GM12878 (cell line): ENCODE data around the gene SCAND1. TPM values are rescaled to one million over a fixed set of nuclear protein-coding genes. Genes with fewer than 3 reads are reported as not detected.

Experiments
- ATAC-seq: fragments of 200-7000 bp; cut with Tn5 transposase; 3 replicates; pipeline ENCODE4 v1.9.1; 2020; ENCODE audit warnings: mild to moderate bottlenecking, moderate library complexity
- BruUV-seq: library from RNA; stranded (reverse); fragments of 400-500 nt; replicated peaks from 2 replicates; lab custom pipeline; 2021; lab: Mats Ljungman, UMichigan
- CTCF ChIA-PET: fragments of 300-600 bp; sonication (Branson Sonifier 250); formaldehyde crosslinking; extraction: SDS; loops from one replicate; lab custom pipeline; 2021; ENCODE audit warnings: inconsistent platforms; lab: Yijun Ruan, JAX
- POLR2A ChIA-PET: fragments of 350-600 bp; formaldehyde crosslinking; extraction: SDS; loops from one replicate; lab custom pipeline; 2021; ENCODE audit warnings: inconsistent platforms; lab: Charles Lee
- RAD21 ChIA-PET: fragments of 300-600 bp; sonication (Branson Sonifier 250); formaldehyde crosslinking; loops from one replicate; lab custom pipeline; 2023; ENCODE audit warnings: antibody characterized with exemption; ENCODE audit not compliant: unreplicated experiment; lab: Charles Lee
- SMC1A ChIA-PET: fragments of 300-600 bp; sonication (Branson Sonifier 250); formaldehyde crosslinking; loops from one replicate; lab custom pipeline; 2023; ENCODE audit not compliant: unreplicated experiment, uncharacterized antibody; lab: Charles Lee
- DNase-seq: peaks from one replicate; pipeline ENCODE4 v3.0.0-alpha.2; 2011; ENCODE audit warnings: low read depth, low spot score
- FAIRE-seq: peaks from 3 replicates; lab custom pipeline; 2011; peaks lifted over from hg19 to GRCh38; lab: Jason Lieb, UNC
- H2AFZ ChIP-seq: 2 replicates; pipeline ENCODE4 v1.6.0; 2011; ENCODE audit warnings: low read depth, low read length, control low read depth; ENCODE audit not compliant: control insufficient read depth
- H3K27ac ChIP-seq: 2 replicates; pipeline ENCODE4 v1.5.1; 2011; ENCODE audit warnings: control low read depth; ENCODE audit not compliant: control insufficient read depth, insufficient read depth
- H3K27me3 ChIP-seq, 2 experiments: replicated peaks in 1 of 2; 2 replicates each; pipeline versions ENCODE4 v1.6.0 to v1.6.1; 2011; ENCODE audit warnings: low read length in 1 of 2; ENCODE audit not compliant: control insufficient read depth in 2 of 2, insufficient read depth in 2 of 2
- H3K36me3 ChIP-seq, 2 experiments: 2 replicates each; pipeline ENCODE4 v1.5.1; 2011; ENCODE audit warnings: low read length in 1 of 2; ENCODE audit not compliant: control insufficient read depth in 2 of 2, insufficient read depth in 2 of 2
- H3K4me1 ChIP-seq: 2 replicates; pipeline ENCODE4 v1.6.1; 2011; ENCODE audit warnings: mild to moderate bottlenecking, low read length, moderate library complexity, mixed read lengths; ENCODE audit not compliant: control insufficient read depth, insufficient read depth
- H3K4me2 ChIP-seq: 2 replicates; pipeline ENCODE4 v1.6.0; 2011; ENCODE audit warnings: control low read depth; ENCODE audit not compliant: control insufficient read depth, insufficient read depth
- H3K4me3 ChIP-seq: fragments of 200-600 bp; sonication (generic); 2 replicates; pipeline ENCODE4 v1.5.1; 2016
- H3K79me2 ChIP-seq: 2 replicates; pipeline ENCODE4 v1.6.0; 2011; ENCODE audit warnings: low read length; ENCODE audit not compliant: control insufficient read depth, insufficient read depth
- H3K9ac ChIP-seq: 2 replicates; pipeline ENCODE4 v1.8.0; 2011; ENCODE audit warnings: low read length, control low read depth, mixed read lengths; ENCODE audit not compliant: control insufficient read depth, insufficient read depth
- H3K9me3 ChIP-seq: replicated peaks from 3 replicates; pipeline ENCODE4 v1.5.1; 2011; ENCODE audit warnings: mild to moderate bottlenecking, low read length; ENCODE audit not compliant: control insufficient read depth, insufficient read depth
- H4K20me1 ChIP-seq: 2 replicates; pipeline ENCODE4 v1.6.0; 2011; ENCODE audit not compliant: control insufficient read depth, insufficient read depth
- E2F4 ChIP-seq: IDR thresholded peaks from 2 replicates; pipeline ENCODE4 v1.6.1; 2012; ENCODE audit warnings: low read depth, low read length, improper control_type of control experiment
- GABPA ChIP-seq: IDR thresholded peaks from 2 replicates; pipeline ENCODE4 v1.6.1; 2014; ENCODE audit warnings: antibody characterized with exemption, low read depth, mild to moderate bottlenecking, inconsistent platforms
- IKZF1 ChIP-seq: fragments of 450-650 bp; conservative IDR thresholded peaks from 2 replicates; pipeline ENCODE4 v1.6.1; 2017; ENCODE audit warnings: antibody characterized with exemption, mild to moderate bottlenecking
- IRF3 ChIP-seq: fragments of 450-650 bp; IDR thresholded peaks from 2 replicates; pipeline ENCODE4 v1.6.1; 2014; ENCODE audit warnings: mild to moderate bottlenecking
- LARP7 ChIP-seq: fragments of 450-650 bp; IDR thresholded peaks from 2 replicates; pipeline ENCODE4 v1.6.1; 2017; ENCODE audit warnings: mild to moderate bottlenecking
- MXI1 ChIP-seq: fragments of 150-350 bp; IDR thresholded peaks from 2 replicates; pipeline ENCODE4 v1.6.1; 2011; ENCODE audit warnings: low read depth, mild to moderate bottlenecking, inconsistent platforms, low read length, improper control_type of control experiment
- NR2C1 ChIP-seq: fragments of 450-650 bp; IDR thresholded peaks from 2 replicates; pipeline ENCODE4 v1.6.1; 2017; ENCODE audit warnings: antibody characterized with exemption, mild to moderate bottlenecking, moderate library complexity
- RELA ChIP-seq: fragments of 450-650 bp; IDR thresholded peaks from 2 replicates; pipeline ENCODE4 v1.8.0; 2014; ENCODE audit warnings: borderline replicate concordance; ENCODE audit not compliant: partially characterized antibody
- RUNX3 ChIP-seq: IDR thresholded peaks from 2 replicates; pipeline ENCODE4 v1.6.1; 2012; ENCODE audit warnings: low read length, inconsistent platforms
- SREBF2 ChIP-seq: IDR thresholded peaks from 2 replicates; pipeline ENCODE4 v1.6.1; 2012; ENCODE audit warnings: mild to moderate bottlenecking, low read length
- STAT3 ChIP-seq: IDR thresholded peaks from 2 replicates; pipeline ENCODE4 v1.6.1; 2011; ENCODE audit warnings: low read depth, low read length, improper control_type of control experiment
- SUPT20H ChIP-seq: IDR thresholded peaks from 2 replicates; pipeline ENCODE4 v1.6.1; 2011; ENCODE audit warnings: low read depth, mild to moderate bottlenecking, low read length, moderate library complexity, borderline replicate concordance; ENCODE audit not compliant: control insufficient read depth
- WGBS: methylation state at CpG from one replicate; pipeline ENCODE4 v1.1.6; 2016; ENCODE audit warnings: low lambda C conversion rate; ENCODE audit not compliant: insufficient replicate concordance, insufficient coverage; ENCODE audit errors: missing lambda C conversion rate; 5-methylcytosine and 5-hydroxymethylcytosine counted together
- in situ Hi-C: fragments of 300-500 bp; cut with MboI; formaldehyde crosslinking; loops from 9 replicates; pipeline ENCODE4 v1.14.3; 2018; ENCODE audit warnings: mixed read lengths
- intact Hi-C: fragments of 100-400 bp; cut with micrococcal nuclease; formaldehyde crosslinking; loops from one replicate; pipeline ENCODE4 v1.14.2; 2022; ENCODE audit not compliant: unreplicated experiment
- polyA plus RNA-seq, 11 experiments: library from polyadenylated mRNA; depleted of rRNA in 4 of 11; unstranded in 6 of 11; stranded (reverse) in 5 of 11; fragments of >200 nt; fragmentation: Nextera tagmentation in 4 of 11; fragmentation: Illumina TruSeq in 1 of 11; extraction: Ambion mirVana in 4 of 11; extraction: Trizol in 1 of 11; gene quantifications; 1 replicate in 1 of 11; 2 replicates in 10 of 11; pipeline versions ENCODE4 v1.2.1 to v1.2.3, GENCODE V29; 2011 to 2016; ENCODE audit warnings: inconsistent platforms in 2 of 11, missing spikeins in 2 of 11, low read depth in 1 of 11
- total RNA-seq, 4 experiments: library from RNA; depleted of rRNA in 3 of 4; stranded (reverse); fragments of >200 nt in 3 of 4; fragmentation: Illumina TruSeq in 1 of 4; extraction: Trizol in 1 of 4; gene quantifications; 2 replicates each; pipeline versions ENCODE4 v1.2.1 to v1.2.3, GENCODE V29; 2013 to 2021

The SCAND1 gene
- total and polyA plus RNA-seq, 10 of the 15 experiments (the other 5 are each of a cell fraction or from before 2014, with no cell fraction given): 0.08 to 117 (median 25.9) TPM

GRCh38 chr20:35942243-35942642 lies 12.1 kb downstream of the SCAND1 start:
- no peak overlapping the region for H3K4me3 ChIP-seq
- no peak for FAIRE-seq
- no peaks in the 10 kb centered on the region for H3K27me3 ChIP-seq
- no peak overlapping the region for H3K4me2 ChIP-seq
- WGBS: 91% methylated on average over 2 of the region's 2 CpGs
- ChIA-PET POLR2A (interaction anchor here (0.6 kb wide), 1 partner anchor 277 kb away, joined by 8 read pairs; no protein-coding TSS in a partner anchor), RAD21 (no interaction called here), CTCF (interaction anchor here (2.1 kb wide), 1 partner anchor 12 kb away, joined by 16 read pairs; the partner anchor contains the start of gene SCAND1), SMC1A (interaction anchor here (2.0 kb wide), 1 partner anchor 12 kb away, joined by 12 read pairs; the partner anchor contains the start of gene SCAND1)
- intact Hi-C loops (no loop called here), in situ Hi-C loops (no loop called here)
- ATAC-seq: no peak
- TF ChIP-seq GABPA (no peak), RELA (no peak), MXI1 (no peak), STAT3 (no peak), SREBF2 (no peak), SUPT20H (no peak), NR2C1 (no peak), IKZF1 (no peak), IRF3 (no peak), LARP7 (no peak), E2F4 (no peak), RUNX3 (no peak)
- H2AFZ ChIP-seq: no peak overlapping the region
- DNase-seq: no peak
- H3K79me2 ChIP-seq: no peaks in the 10 kb centered on the region
- H3K27ac ChIP-seq: no peak overlapping the region
- H4K20me1 ChIP-seq: no peaks in the 10 kb centered on the region
- H3K36me3 ChIP-seq: peaks cover 11 to 18% of the 10 kb centered on the region in 2 experiments
- no peak overlapping the region for H3K9ac ChIP-seq
- H3K4me1 ChIP-seq: no peaks in the 10 kb centered on the region
- BruUV-seq: no TSS peak
- H3K9me3 ChIP-seq: no peaks in the 10 kb centered on the region
